ENCODE results near the gene CELA3A.
A peak's percentile ranks its signal among the peaks of the same experiment; 100 is the strongest.
"Not testable (repeated sequence)": the region's sequence is repeated elsewhere in the genome, so short reads cannot be mapped to it uniquely, and the experiment has no call there.

The CELA3A gene

GRCh38 chr1:22001409-22001808, at the start of gene CELA3A:
CELA3A (plus strand) TSS chr1:22001657; CDS start chr1:22001675, 18 bp downstream.
- no peak for DNase-seq (ENCODE audit: low read depth, low spot score)

GRCh38 chr1:21952786-21953520, 48.5 kb upstream of the CELA3A start:
- DNase-seq (ENCODE audit: low read depth, low spot score): no peak

- no peak for DNase-seq (ENCODE audit: low read depth, low spot score)
These were observed 46.4 kb upstream of the CELA3A start for GRCh38 chr1:21955058-21955457.

- no peak for DNase-seq (ENCODE audit: low read depth, low spot score)
These were observed 45.8 kb upstream of the CELA3A start for GRCh38 chr1:21955501-21956281.

GRCh38 chr1:21956720-21957552, 44.5 kb upstream of the CELA3A start:
- DNase-seq (ENCODE audit: low read depth, low spot score): no peak

- DNase-seq (ENCODE audit: low read depth, low spot score): no peak
These were observed 40.1 kb upstream of the CELA3A start for GRCh38 chr1:21961337-21961736.

- DNase-seq (ENCODE audit: low read depth, low spot score): no peak
These were observed 39.7 kb upstream of the CELA3A start for GRCh38 chr1:21961799-21962198.

- peak; percentile 75 for DNase-seq (ENCODE audit: low read depth, low spot score)
These were observed 37.8 kb upstream of the CELA3A start for GRCh38 chr1:21963477-21964217.

GRCh38 chr1:21966247-21967000, 35.0 kb upstream of the CELA3A start:
- no peak for DNase-seq (ENCODE audit: low read depth, low spot score)

GRCh38 chr1:21967216-21967615, 34.2 kb upstream of the CELA3A start:
- not testable (repeated sequence) for DNase-seq (ENCODE audit: low read depth, low spot score)

GRCh38 chr1:21969066-21969465, 32.4 kb upstream of the CELA3A start:
- not testable (repeated sequence) for DNase-seq (ENCODE audit: low read depth, low spot score)

- DNase-seq (ENCODE audit: low read depth, low spot score): not testable (repeated sequence)
These were observed 30.9 kb upstream of the CELA3A start for GRCh38 chr1:21970523-21970922.

GRCh38 chr1:21972973-21973441, 28.4 kb upstream of the CELA3A start:
- not testable (repeated sequence) for DNase-seq (ENCODE audit: low read depth, low spot score)

GRCh38 chr1:21973948-21974347, 27.5 kb upstream of the CELA3A start:
- not testable (repeated sequence) for DNase-seq (ENCODE audit: low read depth, low spot score)

- DNase-seq (ENCODE audit: low read depth, low spot score): not testable (repeated sequence)
These were observed 26.8 kb upstream of the CELA3A start for GRCh38 chr1:21974699-21975098.

- not testable (repeated sequence) for DNase-seq (ENCODE audit: low read depth, low spot score)
These were observed 26.2 kb upstream of the CELA3A start for GRCh38 chr1:21975296-21975695.

- DNase-seq (ENCODE audit: low read depth, low spot score): not testable (repeated sequence)
These were observed 24.7 kb upstream of the CELA3A start, which contains the start of gene CELA3B for GRCh38 chr1:21976703-21977239. CELA3B (plus strand) TSS chr1:21977022; CDS start chr1:21977040, 18 bp downstream.

- not testable (repeated sequence) for DNase-seq (ENCODE audit: low read depth, low spot score)
These were observed 23.2 kb upstream of the CELA3A start for GRCh38 chr1:21978209-21978608.

GRCh38 chr1:21980515-21981220, 20.8 kb upstream of the CELA3A start:
- not testable (repeated sequence) for DNase-seq (ENCODE audit: low read depth, low spot score)
